ENCODE data around the gene RETREG2.

GRCh38 chr2:219209236-219210195 is 31.4 kb downstream of the RETREG2 start:
- TF ChIP-seq, protein P1, sequence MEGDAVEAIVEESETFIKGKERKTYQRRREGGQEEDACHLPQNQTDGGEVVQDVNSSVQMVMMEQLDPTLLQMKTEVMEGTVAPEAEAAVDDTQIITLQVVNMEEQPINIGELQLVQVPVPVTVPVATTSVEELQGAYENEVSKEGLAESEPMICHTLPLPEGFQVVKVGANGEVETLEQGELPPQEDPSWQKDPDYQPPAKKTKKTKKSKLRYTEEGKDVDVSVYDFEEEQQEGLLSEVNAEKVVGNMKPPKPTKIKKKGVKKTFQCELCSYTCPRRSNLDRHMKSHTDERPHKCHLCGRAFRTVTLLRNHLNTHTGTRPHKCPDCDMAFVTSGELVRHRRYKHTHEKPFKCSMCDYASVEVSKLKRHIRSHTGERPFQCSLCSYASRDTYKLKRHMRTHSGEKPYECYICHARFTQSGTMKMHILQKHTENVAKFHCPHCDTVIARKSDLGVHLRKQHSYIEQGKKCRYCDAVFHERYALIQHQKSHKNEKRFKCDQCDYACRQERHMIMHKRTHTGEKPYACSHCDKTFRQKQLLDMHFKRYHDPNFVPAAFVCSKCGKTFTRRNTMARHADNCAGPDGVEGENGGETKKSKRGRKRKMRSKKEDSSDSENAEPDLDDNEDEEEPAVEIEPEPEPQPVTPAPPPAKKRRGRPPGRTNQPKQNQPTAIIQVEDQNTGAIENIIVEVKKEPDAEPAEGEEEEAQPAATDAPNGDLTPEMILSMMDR (IDR thresholded peaks at IDR 0.05), result no peak
- TF ChIP-seq POLR2A (IDR thresholded peaks at IDR 0.05), result no peak

All from transverse colon (tissue), 3 donors.